Measurements from ENCODE around the gene ANKRD29. TPM values are rescaled to one million over a fixed set of nuclear protein-coding genes. Genes with fewer than 3 reads are reported as not detected.

Gene ANKRD29
- total RNA-seq, 6 experiments from 2014 or later = 0.13 to 0.50 (median 0.22) TPM

DNA sequence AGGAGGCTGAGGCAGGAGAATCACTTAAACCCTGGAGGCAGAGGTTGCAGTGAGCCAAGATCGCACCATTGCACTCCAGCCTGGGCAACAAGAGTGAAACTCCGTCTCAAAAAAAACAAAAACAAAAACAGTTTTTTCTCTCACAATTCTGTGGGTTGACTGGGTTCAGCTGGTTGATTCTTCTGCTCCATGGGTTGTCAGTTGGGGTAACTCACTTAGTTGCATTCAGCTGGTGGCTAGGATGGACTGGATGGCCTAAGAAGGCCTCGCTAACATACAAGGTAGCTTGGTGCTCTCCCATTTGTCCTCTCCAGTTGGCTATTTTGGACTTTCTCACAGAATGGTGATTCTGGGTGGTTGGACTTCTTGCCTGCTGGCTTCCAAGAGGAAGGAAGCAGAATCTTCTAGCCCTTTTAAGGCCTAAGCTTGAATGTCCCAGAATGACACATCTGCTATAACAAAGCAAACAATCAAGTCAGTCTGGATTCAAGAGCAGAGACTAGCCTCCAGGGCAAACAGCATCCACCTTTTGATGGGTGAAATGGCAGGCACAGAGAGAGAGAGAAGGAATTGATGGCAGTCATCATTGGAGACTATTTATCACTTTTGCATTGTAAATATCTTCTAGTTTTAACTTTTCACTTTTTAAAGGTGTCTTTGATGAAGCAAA lies 44.4 kb upstream of the ANKRD29 start:
- DNase-seq = no peak
- Mint-ChIP-seq H3K27me3 (ENCODE audit: insufficient read depth) (peaks cover 10% of the 10 kb centered on the region), H3K4me3 (no peak overlapping the region), H3K4me1 (ENCODE audit: low read depth) (no peaks in the 10 kb centered on the region), H3K36me3 (ENCODE audit: low read depth) (peaks cover 4% of the 10 kb centered on the region; the same call in 1 of the 2 replicates), H3K27ac (no peak overlapping the region), H3K9me3 (peaks cover 4% of the 10 kb centered on the region; the same call in 1 of the 2 replicates)
- TF ChIP-seq, protein P1, sequence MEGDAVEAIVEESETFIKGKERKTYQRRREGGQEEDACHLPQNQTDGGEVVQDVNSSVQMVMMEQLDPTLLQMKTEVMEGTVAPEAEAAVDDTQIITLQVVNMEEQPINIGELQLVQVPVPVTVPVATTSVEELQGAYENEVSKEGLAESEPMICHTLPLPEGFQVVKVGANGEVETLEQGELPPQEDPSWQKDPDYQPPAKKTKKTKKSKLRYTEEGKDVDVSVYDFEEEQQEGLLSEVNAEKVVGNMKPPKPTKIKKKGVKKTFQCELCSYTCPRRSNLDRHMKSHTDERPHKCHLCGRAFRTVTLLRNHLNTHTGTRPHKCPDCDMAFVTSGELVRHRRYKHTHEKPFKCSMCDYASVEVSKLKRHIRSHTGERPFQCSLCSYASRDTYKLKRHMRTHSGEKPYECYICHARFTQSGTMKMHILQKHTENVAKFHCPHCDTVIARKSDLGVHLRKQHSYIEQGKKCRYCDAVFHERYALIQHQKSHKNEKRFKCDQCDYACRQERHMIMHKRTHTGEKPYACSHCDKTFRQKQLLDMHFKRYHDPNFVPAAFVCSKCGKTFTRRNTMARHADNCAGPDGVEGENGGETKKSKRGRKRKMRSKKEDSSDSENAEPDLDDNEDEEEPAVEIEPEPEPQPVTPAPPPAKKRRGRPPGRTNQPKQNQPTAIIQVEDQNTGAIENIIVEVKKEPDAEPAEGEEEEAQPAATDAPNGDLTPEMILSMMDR (IDR thresholded peaks at IDR 0.05) = no peak

DNA sequence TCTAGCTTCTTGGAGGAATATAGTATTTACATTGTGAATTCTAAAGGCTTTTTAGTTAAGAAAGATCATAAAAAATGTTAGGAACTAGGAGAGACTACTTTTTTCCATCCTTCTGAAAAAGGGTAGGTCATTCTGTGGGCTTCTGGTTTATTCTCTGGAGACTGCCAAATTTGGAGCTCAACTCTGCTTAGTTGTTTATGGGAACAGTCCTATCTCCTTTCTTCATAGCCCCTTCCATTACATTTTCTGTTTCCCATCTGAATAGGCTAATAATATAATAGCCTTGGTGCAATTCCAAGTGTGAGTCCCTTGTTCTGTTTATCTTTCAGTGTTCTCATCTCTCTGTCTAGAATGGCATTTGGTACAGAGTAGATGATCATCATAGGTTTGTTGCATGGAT lies 42.1 kb upstream of the ANKRD29 start:
- no peak for DNase-seq
- Mint-ChIP-seq H3K27me3 (ENCODE audit: insufficient read depth) (peaks cover 20% of the 10 kb centered on the region), H3K4me3 (no peak overlapping the region), H3K4me1 (ENCODE audit: low read depth) (no peaks in the 10 kb centered on the region), H3K27ac (no peak overlapping the region), H3K9me3 (peaks cover 4% of the 10 kb centered on the region; the same call in 1 of the 2 replicates), H3K36me3 (ENCODE audit: low read depth) (peaks cover 4% of the 10 kb centered on the region; the same call in 1 of the 2 replicates)
- TF ChIP-seq, protein P1 (IDR thresholded peaks at IDR 0.05) = no peak

DNA sequence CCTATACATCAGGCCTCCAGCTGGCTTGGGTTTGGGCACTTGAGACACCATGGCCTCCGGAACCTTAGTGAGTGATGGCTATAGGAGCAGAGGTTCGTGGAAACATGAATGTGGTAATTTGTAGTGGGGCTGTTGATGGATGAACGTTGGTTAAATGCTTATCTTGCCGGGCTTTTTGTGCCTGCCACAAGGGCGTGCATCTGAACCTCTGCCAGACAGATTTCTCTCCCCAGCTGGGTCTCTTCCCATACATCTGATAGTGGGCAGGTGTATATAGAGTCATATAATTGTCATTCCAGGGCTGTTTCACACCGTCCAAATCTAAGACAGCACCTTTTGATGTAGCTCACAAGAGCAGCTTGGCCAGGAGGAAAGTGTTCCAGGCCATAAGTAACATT lies 41.3 kb upstream of the ANKRD29 start:
- DNase-seq = no peak
- Mint-ChIP-seq H3K27me3 (ENCODE audit: insufficient read depth) (peaks cover 22% of the 10 kb centered on the region), H3K4me3 (no peak overlapping the region), H3K27ac (no peak overlapping the region), H3K9me3 (peaks cover 4% of the 10 kb centered on the region; the same call in 1 of the 2 replicates), H3K36me3 (ENCODE audit: low read depth) (peaks cover 4% of the 10 kb centered on the region; the same call in 1 of the 2 replicates), H3K4me1 (ENCODE audit: low read depth) (no peaks in the 10 kb centered on the region)
- TF ChIP-seq, protein P1 (IDR thresholded peaks at IDR 0.05) = no peak

DNA sequence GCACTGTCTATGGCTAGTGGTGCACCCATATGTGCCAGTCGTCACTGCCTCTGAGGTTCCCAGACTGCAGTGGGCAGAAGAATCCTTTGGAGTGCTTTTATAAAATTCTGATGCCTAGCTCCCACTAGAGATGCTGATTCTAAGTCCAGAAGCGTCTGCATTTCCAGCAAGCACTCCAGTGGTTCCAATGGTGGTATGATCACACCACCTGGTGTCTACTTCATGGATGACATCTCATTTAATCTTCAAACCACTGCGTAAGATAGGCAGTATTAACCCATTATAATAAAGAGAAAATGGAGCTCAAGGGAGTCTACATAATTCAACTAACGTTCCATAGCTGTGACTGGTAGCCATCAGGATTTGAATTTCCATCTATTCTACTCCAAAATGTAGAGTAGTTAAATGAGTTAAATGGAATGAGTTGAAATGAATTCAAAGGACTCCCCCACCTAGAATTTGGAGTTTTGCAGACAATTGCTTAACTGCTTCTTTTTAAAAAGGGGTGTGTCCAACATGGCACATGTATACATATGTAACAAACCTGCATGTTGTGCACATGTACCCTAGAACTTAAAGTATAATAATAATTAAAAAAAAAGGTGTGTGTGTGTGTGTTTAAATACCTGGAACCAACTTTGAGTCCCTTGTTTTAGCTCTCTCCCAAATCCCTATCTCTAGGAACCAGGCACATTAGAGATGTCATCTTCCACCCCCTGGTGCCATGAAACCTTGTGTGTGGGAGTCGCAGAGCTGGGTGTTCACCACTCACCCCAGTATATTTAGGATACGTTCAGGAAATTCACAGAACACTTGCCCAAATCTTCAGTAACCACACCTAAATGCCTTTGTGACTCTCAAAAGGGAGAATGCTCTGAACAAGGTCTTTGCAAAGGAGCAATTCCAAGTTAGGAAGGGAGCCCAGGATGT lies 40.6 kb upstream of the ANKRD29 start:
- peaks cover 26% of the 10 kb centered on the region for H3K27me3 Mint-ChIP-seq (ENCODE audit: insufficient read depth)
- no peaks in the 10 kb centered on the region for H3K4me1 Mint-ChIP-seq (ENCODE audit: low read depth)
- H3K9me3 Mint-ChIP-seq = peaks cover 4% of the 10 kb centered on the region; the same call in 1 of the 2 replicates
- no peak overlapping the region for H3K4me3 Mint-ChIP-seq
- peak; percentile 71 for DNase-seq
- no peak overlapping the region for H3K27ac Mint-ChIP-seq
- TF ChIP-seq, protein P1 (IDR thresholded peaks at IDR 0.05) = peak; percentile 85
- peaks cover 4% of the 10 kb centered on the region; the same call in 1 of the 2 replicates for H3K36me3 Mint-ChIP-seq (ENCODE audit: low read depth)

DNA sequence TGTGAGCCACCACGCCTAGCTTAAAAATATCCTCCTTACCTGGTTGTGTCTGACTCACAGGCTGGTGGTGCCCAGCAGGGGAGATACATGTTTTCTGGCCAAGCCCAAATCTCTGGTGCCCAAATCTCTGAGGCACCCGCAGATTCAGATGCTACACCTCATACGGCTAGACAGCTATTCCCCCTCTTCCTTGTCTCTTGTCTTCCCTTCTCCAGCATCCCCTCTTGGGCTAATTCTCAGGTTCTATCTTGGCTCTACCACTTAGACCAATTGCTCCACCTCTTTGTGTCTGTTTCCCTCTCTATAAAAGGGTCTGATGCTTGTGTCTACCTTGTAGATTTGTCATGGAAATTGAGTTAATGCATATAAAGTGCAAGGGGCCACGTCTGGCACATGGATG lies 39.9 kb upstream of the ANKRD29 start:
- H3K4me3 Mint-ChIP-seq = no peak overlapping the region
- H3K36me3 Mint-ChIP-seq (ENCODE audit: low read depth) = peaks cover 4% of the 10 kb centered on the region; the same call in 1 of the 2 replicates
- H3K27ac Mint-ChIP-seq = no peak overlapping the region
- DNase-seq = no peak
- no peaks in the 10 kb centered on the region for H3K4me1 Mint-ChIP-seq (ENCODE audit: low read depth)
- TF ChIP-seq, protein P1 (IDR thresholded peaks at IDR 0.05) = no peak
- peaks cover 4% of the 10 kb centered on the region; the same call in 1 of the 2 replicates for H3K9me3 Mint-ChIP-seq
- peaks cover 26% of the 10 kb centered on the region for H3K27me3 Mint-ChIP-seq (ENCODE audit: insufficient read depth)

Data from HFFc6 (cell line).